HFFc6 (cell line): ENCODE data around the gene C19orf53. TPM values are rescaled to one million over a fixed set of nuclear protein-coding genes. Genes with fewer than 3 reads are reported as not detected.
A peak's percentile ranks its signal among the peaks of the same experiment; 100 is the strongest.
"Not testable (repeated sequence)": the region's sequence is repeated elsewhere in the genome, so short reads cannot be mapped to it uniquely, and the experiment has no call there.

Source experiments
- DNase-seq: peaks from one replicate; pipeline ENCODE4 v3.0.0-alpha.2; 2018
- H3K27ac Mint-ChIP-seq: 2 replicates; pipeline ENCODE4 v1.8.0; 2020; ENCODE audit warnings: mild to moderate bottlenecking, mixed read lengths
- H3K27me3 Mint-ChIP-seq: 2 replicates; pipeline ENCODE4 v1.8.0; 2021; ENCODE audit warnings: mild to moderate bottlenecking, moderate library complexity, mixed read lengths; ENCODE audit not compliant: insufficient read depth
- H3K36me3 Mint-ChIP-seq: 2 replicates; pipeline ENCODE4 v1.8.0; 2021; ENCODE audit warnings: low read depth, mixed read lengths
- H3K4me1 Mint-ChIP-seq: 2 replicates; pipeline ENCODE4 v1.8.0; 2020; ENCODE audit warnings: low read depth, mixed read lengths
- H3K4me3 Mint-ChIP-seq: 2 replicates; pipeline ENCODE4 v1.8.0; 2020; ENCODE audit warnings: mild to moderate bottlenecking, moderate library complexity, mixed read lengths
- H3K9me3 Mint-ChIP-seq: 2 replicates; pipeline ENCODE4 v1.8.0; 2020; ENCODE audit warnings: mild to moderate bottlenecking, mixed read lengths
- CTCF ChIP-seq: fragments of 200-600 bp; sonication (generic); IDR thresholded peaks from 2 replicates; pipeline ENCODE4 v1.5.0; 2021; ENCODE audit warnings: antibody characterized with exemption, mild to moderate bottlenecking
- total RNA-seq, 6 experiments: library from RNA; stranded (reverse); fragmentation: NEBNext Ultra II Directional; extraction: Animal tissue kit (Norgen Biotek cat#: 25700); gene quantifications; 2 replicates in 1 of 6; 3 replicates in 5 of 6; pipeline ENCODE4 v1.2.3, GENCODE V29; 2021

Gene C19orf53
- total RNA-seq, 6 experiments from 2014 or later = 123 to 204 (median 172) TPM

DNA sequence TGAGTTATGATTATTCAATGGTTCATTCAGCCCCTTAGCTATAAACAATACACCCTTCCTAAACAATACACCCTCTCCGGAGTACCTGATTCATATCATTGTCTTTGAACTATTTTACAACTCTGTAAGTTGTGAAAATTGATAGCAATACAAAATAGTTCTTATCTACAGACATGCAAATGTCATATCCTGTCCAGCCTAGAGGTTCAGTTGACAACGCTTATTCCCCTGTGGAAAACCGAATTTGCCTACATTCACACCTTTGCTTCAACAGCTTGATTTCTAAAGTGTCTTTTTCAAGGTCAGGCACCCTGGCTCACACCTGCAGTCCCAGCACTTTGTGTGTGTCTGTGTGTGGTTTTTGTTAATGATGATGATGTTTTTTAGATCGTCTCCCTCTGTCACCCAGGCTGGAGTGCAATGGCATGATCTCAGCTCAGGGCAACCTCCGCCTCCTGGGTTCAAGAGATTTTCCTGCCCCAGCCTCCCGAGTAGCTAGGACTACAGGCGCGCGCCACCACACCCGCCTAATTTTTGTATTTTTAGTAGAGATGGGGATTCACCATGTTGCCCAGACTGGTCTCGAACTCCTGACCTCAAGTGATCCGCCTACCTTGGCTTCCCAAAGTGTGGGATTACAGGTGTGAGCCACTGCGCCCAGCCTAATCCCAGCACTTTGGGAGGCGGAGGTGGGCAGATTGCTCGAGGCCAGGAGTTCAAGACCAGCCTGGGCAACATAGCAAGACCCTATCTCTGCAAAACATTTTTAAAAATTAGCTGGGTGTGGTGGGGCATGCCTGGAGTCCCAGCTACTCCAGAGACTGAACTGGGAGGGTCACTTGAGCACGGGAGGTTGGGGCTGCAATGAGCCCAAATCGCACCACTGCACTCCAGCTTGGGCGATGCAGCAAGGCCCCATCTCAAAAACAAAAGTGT, 9.6 kb downstream of the C19orf53 start:
- Mint-ChIP-seq H3K4me1 (peaks cover 33% of the 10 kb centered on the region), H3K27ac (no peak overlapping the region), H3K27me3 (no peaks in the 10 kb centered on the region; the same call in 1 of the 2 replicates), H3K36me3 (peaks cover 16% of the 10 kb centered on the region; the same call in 1 of the 2 replicates), H3K4me3 (no peak overlapping the region), H3K9me3 (no peaks in the 10 kb centered on the region)
- no peak for TF ChIP-seq CTCF
- no peak for DNase-seq

DNA sequence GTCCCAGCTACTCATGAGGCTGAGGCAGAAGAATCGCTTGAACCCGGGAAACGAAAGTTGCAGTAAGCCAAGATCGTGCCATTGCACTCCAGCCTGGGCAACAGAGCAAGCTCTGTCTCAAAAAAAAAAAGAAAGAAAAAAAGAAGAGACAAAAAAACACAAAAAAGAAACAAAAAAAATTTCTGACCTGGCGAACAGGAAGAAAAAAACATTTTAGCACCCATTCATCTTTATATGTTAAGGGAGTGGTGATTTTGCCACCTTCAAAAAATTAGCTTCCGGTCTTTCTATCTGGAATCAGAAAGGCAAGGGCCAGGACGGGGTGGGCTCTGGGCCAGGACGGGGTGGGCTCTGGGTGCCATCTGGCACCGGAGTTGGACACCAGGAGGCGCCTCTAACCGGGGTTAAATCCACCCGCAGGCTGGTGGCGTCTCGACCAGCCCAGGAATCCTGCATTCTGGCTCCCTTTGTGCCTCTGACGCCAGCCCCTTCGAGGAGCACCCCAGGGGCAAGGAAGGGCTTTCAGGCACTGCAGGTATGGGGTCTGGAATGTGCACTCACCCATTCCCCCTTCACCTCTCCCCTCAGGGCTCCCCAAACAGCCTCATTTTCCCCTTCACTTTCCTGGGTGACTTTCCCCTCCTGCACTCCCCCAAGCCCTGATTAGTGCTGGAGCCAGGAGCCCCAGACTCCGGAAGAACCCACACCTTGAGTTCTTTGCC, 10.6 kb downstream of the C19orf53 start:
- Mint-ChIP-seq H3K9me3 (no peaks in the 10 kb centered on the region), H3K4me1 (peaks cover 38% of the 10 kb centered on the region), H3K27me3 (no peaks in the 10 kb centered on the region; the same call in 1 of the 2 replicates), H3K4me3 (peak overlapping the region; percentile 28), H3K27ac (peak overlapping the region; percentile 70), H3K36me3 (0 out of 2 replicates have a peak, but pooled peaks cover 6% of the 10 kb centered on the region)
- peak; percentile 58 for DNase-seq
- peak; percentile 86 for TF ChIP-seq CTCF

- Mint-ChIP-seq H3K9me3 (no peaks in the 10 kb centered on the region), H3K4me3 (no peak overlapping the region), H3K36me3 (0 out of 2 replicates have a peak, but pooled peaks cover 5% of the 10 kb centered on the region), H3K27me3 (peaks cover 2% of the 10 kb centered on the region), H3K27ac (peak overlapping the region; percentile 97), H3K4me1 (peaks cover 36% of the 10 kb centered on the region)
- no peak for DNase-seq
- TF ChIP-seq CTCF = no peak
Observed at GRCh38 chr19:13788991-13789390, 14.7 kb downstream of the C19orf53 start.

- Mint-ChIP-seq H3K27ac (peak overlapping the region; percentile 62), H3K4me1 (peaks cover 38% of the 10 kb centered on the region)
- no peak for DNase-seq
Observed at GRCh38 chr19:13790354-13790753, 16.1 kb downstream of the C19orf53 start.

DNA sequence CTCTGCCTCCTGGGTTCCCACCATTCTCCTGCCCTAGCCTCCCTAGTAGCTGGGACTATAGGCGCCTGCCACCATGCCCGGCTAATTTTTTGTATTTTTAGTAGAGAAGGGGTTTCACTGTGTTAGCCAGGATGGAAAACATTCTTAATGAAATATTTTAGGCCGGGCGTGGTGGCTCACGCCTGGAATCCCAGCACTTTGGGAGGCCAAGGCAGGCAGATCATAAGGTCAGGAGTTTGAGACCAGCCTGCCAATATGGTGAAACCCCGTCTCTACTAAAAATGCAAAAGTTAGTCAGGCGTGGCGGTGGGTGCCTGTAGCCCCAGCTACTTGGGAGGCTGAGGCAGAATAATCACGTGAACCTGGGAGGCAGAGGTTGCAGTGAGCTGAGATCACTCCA, 19.1 kb downstream of the C19orf53 start:
- not testable (repeated sequence) for H3K36me3 Mint-ChIP-seq, H3K9me3 Mint-ChIP-seq, H3K27me3 Mint-ChIP-seq, DNase-seq
- Mint-ChIP-seq H3K27ac (peak overlapping the region; percentile 99; the same call in 1 of the 2 replicates), H3K4me1 (peaks cover 46% of the 10 kb centered on the region), H3K4me3 (peak overlapping the region; percentile 99; the same call in 1 of the 2 replicates)

More at GRCh38 chr19:13790354-13790753, 16.1 kb downstream of the C19orf53 start:
- H3K27me3 Mint-ChIP-seq = peaks cover 2% of the 10 kb centered on the region
- no peak for TF ChIP-seq CTCF
- H3K36me3 Mint-ChIP-seq = 0 out of 2 replicates have a peak, but pooled peaks cover 5% of the 10 kb centered on the region
- H3K9me3 Mint-ChIP-seq = no peaks in the 10 kb centered on the region
- H3K4me3 Mint-ChIP-seq = no peak overlapping the region
